PFSK-1 (cell line): ENCODE data around the gene LGI2.

Experiments used
- POLR2AphosphoS5 ChIP-seq: IDR thresholded peaks from 2 replicates; pipeline ENCODE4 v1.6.1; 2012; ENCODE audit warnings: low read depth, mild to moderate bottlenecking, control low read depth, low read length, moderate library complexity
- SIN3A ChIP-seq: IDR thresholded peaks from 2 replicates; pipeline ENCODE4 v1.6.1; 2012; ENCODE audit warnings: mild to moderate bottlenecking, low read length, moderate library complexity, borderline replicate concordance; ENCODE audit not compliant: insufficient read depth
- TAF1 ChIP-seq: IDR thresholded peaks from 2 replicates; pipeline ENCODE4 v1.6.1; 2012; ENCODE audit warnings: low read length, control low read depth, borderline replicate concordance; ENCODE audit not compliant: insufficient read depth
- TF ChIP-seq, protein P1 (sequence below), 2 experiments: IDR thresholded peaks; 2 replicates each; pipeline versions ENCODE4 v1.6.1 to v1.8.0; 2011 to 2012; ENCODE audit warnings: low read depth in 2 of 2, low read length in 2 of 2, control low read depth in 1 of 2, inconsistent platforms in 1 of 2, mild to moderate bottlenecking in 1 of 2, moderate library complexity in 1 of 2; ENCODE audit not compliant: insufficient read depth in 1 of 2

DNA sequence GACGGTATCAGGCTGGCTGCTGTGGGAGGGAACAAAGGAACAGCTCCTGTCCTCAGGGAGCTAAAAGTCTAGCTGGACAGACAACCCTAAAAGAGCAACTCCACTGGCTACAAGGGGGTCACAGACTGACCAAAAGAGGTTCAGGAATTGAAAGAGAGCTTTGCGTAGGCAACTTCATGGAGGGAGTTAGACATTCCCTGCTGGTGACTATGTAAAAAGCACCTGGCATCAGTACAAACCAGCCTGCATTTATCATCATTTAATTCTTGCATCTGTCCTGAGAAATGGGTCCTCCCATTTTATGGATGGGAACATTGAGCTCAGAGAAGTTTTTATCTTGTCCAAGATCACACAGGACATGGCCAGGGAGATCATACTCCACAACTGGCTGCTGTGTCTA, 1.4 kb upstream of the LGI2 start:
- TF ChIP-seq POLR2AphosphoS5 (no peak), SIN3A (no peak), TAF1 (no peak)
- TF ChIP-seq, protein P1, sequence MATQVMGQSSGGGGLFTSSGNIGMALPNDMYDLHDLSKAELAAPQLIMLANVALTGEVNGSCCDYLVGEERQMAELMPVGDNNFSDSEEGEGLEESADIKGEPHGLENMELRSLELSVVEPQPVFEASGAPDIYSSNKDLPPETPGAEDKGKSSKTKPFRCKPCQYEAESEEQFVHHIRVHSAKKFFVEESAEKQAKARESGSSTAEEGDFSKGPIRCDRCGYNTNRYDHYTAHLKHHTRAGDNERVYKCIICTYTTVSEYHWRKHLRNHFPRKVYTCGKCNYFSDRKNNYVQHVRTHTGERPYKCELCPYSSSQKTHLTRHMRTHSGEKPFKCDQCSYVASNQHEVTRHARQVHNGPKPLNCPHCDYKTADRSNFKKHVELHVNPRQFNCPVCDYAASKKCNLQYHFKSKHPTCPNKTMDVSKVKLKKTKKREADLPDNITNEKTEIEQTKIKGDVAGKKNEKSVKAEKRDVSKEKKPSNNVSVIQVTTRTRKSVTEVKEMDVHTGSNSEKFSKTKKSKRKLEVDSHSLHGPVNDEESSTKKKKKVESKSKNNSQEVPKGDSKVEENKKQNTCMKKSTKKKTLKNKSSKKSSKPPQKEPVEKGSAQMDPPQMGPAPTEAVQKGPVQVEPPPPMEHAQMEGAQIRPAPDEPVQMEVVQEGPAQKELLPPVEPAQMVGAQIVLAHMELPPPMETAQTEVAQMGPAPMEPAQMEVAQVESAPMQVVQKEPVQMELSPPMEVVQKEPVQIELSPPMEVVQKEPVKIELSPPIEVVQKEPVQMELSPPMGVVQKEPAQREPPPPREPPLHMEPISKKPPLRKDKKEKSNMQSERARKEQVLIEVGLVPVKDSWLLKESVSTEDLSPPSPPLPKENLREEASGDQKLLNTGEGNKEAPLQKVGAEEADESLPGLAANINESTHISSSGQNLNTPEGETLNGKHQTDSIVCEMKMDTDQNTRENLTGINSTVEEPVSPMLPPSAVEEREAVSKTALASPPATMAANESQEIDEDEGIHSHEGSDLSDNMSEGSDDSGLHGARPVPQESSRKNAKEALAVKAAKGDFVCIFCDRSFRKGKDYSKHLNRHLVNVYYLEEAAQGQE (IDR thresholded peaks at IDR 0.05; ENCODE audit: insufficient read depth in 1 of 2, low read depth in 2 of 2, low read length in 2 of 2): no peak
